HUES48 (cell line): ENCODE results near the gene IL6R.
A peak's percentile ranks its signal among the peaks of the same experiment; 100 is the strongest.

Source experiments
- H3K27ac ChIP-seq: one replicate; pipeline ENCODE4 v1.7.0; 2013; ENCODE audit warnings: low read depth, low read length, inconsistent platforms
- H3K27me3 ChIP-seq: 2 replicates; pipeline ENCODE4 v1.6.1; 2013; ENCODE audit warnings: mild to moderate bottlenecking, low read length; ENCODE audit not compliant: control insufficient read depth, insufficient read depth
- H3K36me3 ChIP-seq: 2 replicates; pipeline ENCODE4 v1.6.1; 2013; ENCODE audit warnings: low read length; ENCODE audit not compliant: control insufficient read depth, insufficient read depth
- H3K4me1 ChIP-seq: 2 replicates; pipeline ENCODE4 v1.6.1; 2013; ENCODE audit warnings: mild to moderate bottlenecking, low read length; ENCODE audit not compliant: control insufficient read depth, insufficient read depth
- H3K4me3 ChIP-seq: 2 replicates; pipeline ENCODE4 v1.5.1; 2013; ENCODE audit warnings: mild to moderate bottlenecking, low read depth, low read length
- H3K9ac ChIP-seq: 2 replicates; pipeline ENCODE4 v1.6.1; 2013; ENCODE audit warnings: mild to moderate bottlenecking, low read depth, low read length, moderate library complexity
- H3K9me3 ChIP-seq: 2 replicates; pipeline ENCODE4 v1.6.1; 2013; ENCODE audit warnings: low read length; ENCODE audit not compliant: control insufficient read depth, insufficient read depth

Gene IL6R

GRCh38 chr1:154441241-154441888, 36.2 kb downstream of the IL6R start:
- no peak overlapping the region for H3K9ac ChIP-seq
- H3K27me3 ChIP-seq, result no peaks in the 10 kb centered on the region
- H3K27ac ChIP-seq, result peak overlapping the region; percentile 64
- H3K4me1 ChIP-seq, result no peaks in the 10 kb centered on the region
- no peaks in the 10 kb centered on the region for H3K36me3 ChIP-seq
- H3K9me3 ChIP-seq, result no peaks in the 10 kb centered on the region
- H3K4me3 ChIP-seq, result no peak overlapping the region

- Histone ChIP-seq H3K4me3 (no peak overlapping the region), H3K9me3 (no peaks in the 10 kb centered on the region), H3K27ac (peak overlapping the region; percentile 64), H3K36me3 (no peaks in the 10 kb centered on the region), H3K27me3 (no peaks in the 10 kb centered on the region), H3K4me1 (no peaks in the 10 kb centered on the region), H3K9ac (no peak overlapping the region)
Measured at GRCh38 chr1:154442006-154442740, 37.0 kb downstream of the IL6R start.

- no peak overlapping the region for H3K4me3 ChIP-seq
- no peaks in the 10 kb centered on the region for H3K9me3 ChIP-seq
- H3K36me3 ChIP-seq, result no peaks in the 10 kb centered on the region
- no peaks in the 10 kb centered on the region for H3K4me1 ChIP-seq
- H3K27me3 ChIP-seq, result no peaks in the 10 kb centered on the region
- H3K27ac ChIP-seq, result no peak overlapping the region
- H3K9ac ChIP-seq, result no peak overlapping the region
Measured at GRCh38 chr1:154443274-154444013, 38.3 kb downstream of the IL6R start.

- Histone ChIP-seq H3K27me3 (no peaks in the 10 kb centered on the region), H3K4me1 (no peaks in the 10 kb centered on the region), H3K27ac (no peak overlapping the region), H3K4me3 (no peak overlapping the region), H3K9ac (no peak overlapping the region), H3K36me3 (no peaks in the 10 kb centered on the region), H3K9me3 (no peaks in the 10 kb centered on the region)
Measured at GRCh38 chr1:154445040-154445472, 39.9 kb downstream of the IL6R start.

- no peak overlapping the region for H3K4me3 ChIP-seq
- H3K4me1 ChIP-seq, result no peaks in the 10 kb centered on the region
- H3K9ac ChIP-seq, result no peak overlapping the region
- no peaks in the 10 kb centered on the region for H3K27me3 ChIP-seq
- H3K27ac ChIP-seq, result no peak overlapping the region
- H3K36me3 ChIP-seq, result no peaks in the 10 kb centered on the region
- no peaks in the 10 kb centered on the region for H3K9me3 ChIP-seq
Measured at GRCh38 chr1:154446292-154446691, 41.1 kb downstream of the IL6R start.

- Histone ChIP-seq H3K4me3 (no peak overlapping the region), H3K9me3 (no peaks in the 10 kb centered on the region), H3K36me3 (no peaks in the 10 kb centered on the region), H3K27ac (no peak overlapping the region), H3K27me3 (no peaks in the 10 kb centered on the region), H3K9ac (no peak overlapping the region), H3K4me1 (no peaks in the 10 kb centered on the region)
Measured at GRCh38 chr1:154446789-154447188, 41.6 kb downstream of the IL6R start.

- no peaks in the 10 kb centered on the region for H3K9me3 ChIP-seq
- H3K4me3 ChIP-seq, result no peak overlapping the region
- no peak overlapping the region for H3K27ac ChIP-seq
- H3K4me1 ChIP-seq, result no peaks in the 10 kb centered on the region
- H3K27me3 ChIP-seq, result no peaks in the 10 kb centered on the region
- H3K9ac ChIP-seq, result no peak overlapping the region
- no peaks in the 10 kb centered on the region for H3K36me3 ChIP-seq
Measured at GRCh38 chr1:154448331-154448811, 43.2 kb downstream of the IL6R start.

GRCh38 chr1:154453161-154453560, 48.0 kb downstream of the IL6R start:
- Histone ChIP-seq H3K27ac (no peak overlapping the region), H3K27me3 (no peaks in the 10 kb centered on the region), H3K36me3 (no peaks in the 10 kb centered on the region), H3K9ac (no peak overlapping the region), H3K4me3 (no peak overlapping the region), H3K9me3 (no peaks in the 10 kb centered on the region), H3K4me1 (no peaks in the 10 kb centered on the region)

GRCh38 chr1:154453574-154454352, 48.6 kb downstream of the IL6R start:
- Histone ChIP-seq H3K27me3 (no peaks in the 10 kb centered on the region), H3K9me3 (no peaks in the 10 kb centered on the region), H3K4me1 (no peaks in the 10 kb centered on the region), H3K36me3 (no peaks in the 10 kb centered on the region), H3K9ac (no peak overlapping the region), H3K27ac (no peak overlapping the region), H3K4me3 (no peak overlapping the region)

GRCh38 chr1:154454386-154455120, 49.4 kb downstream of the IL6R start:
- no peaks in the 10 kb centered on the region for H3K36me3 ChIP-seq
- no peaks in the 10 kb centered on the region for H3K27me3 ChIP-seq
- H3K9ac ChIP-seq, result no peak overlapping the region
- H3K9me3 ChIP-seq, result no peaks in the 10 kb centered on the region
- no peaks in the 10 kb centered on the region for H3K4me1 ChIP-seq
- H3K4me3 ChIP-seq, result no peak overlapping the region
- no peak overlapping the region for H3K27ac ChIP-seq
